ENCODE data around the gene DNAH1. TPM values are rescaled to one million over a fixed set of nuclear protein-coding genes. Genes with fewer than 3 reads are reported as not detected.
"Not testable (repeated sequence)": the region's sequence is repeated elsewhere in the genome, so short reads cannot be mapped to it uniquely, and the experiment has no call there.

DNAH1 gene
- total and polyA plus RNA-seq, 2 donors (not counting 1 experiment from before 2014, with no cell fraction given), result 47.2 to 59.2 TPM

- ChIA-PET POLR2A (interaction anchor here (0.7 kb wide), 1 partner anchor 109 kb away, joined by 5 read pairs; no protein-coding TSS in a partner anchor), CTCF (interaction anchor here (0.8 kb wide), 1 partner anchor 111 kb away, joined by 3 read pairs; no protein-coding TSS in a partner anchor)
- Mint-ChIP-seq H3K4me1 (no peaks in the 10 kb centered on the region), H3K9me3 (ENCODE audit: insufficient read depth) (no peaks in the 10 kb centered on the region), H3K27me3 (no peaks in the 10 kb centered on the region), H3K27ac (no peak overlapping the region), H3K4me3 (no peak overlapping the region)
- no peaks in the 10 kb centered on the region for H4K20me1 ChIP-seq (ENCODE audit: control insufficient read depth, insufficient read depth, low read length, poor library complexity, severe bottlenecking)
- intact Hi-C loops (cut with micrococcal nuclease), result no loop called here
- H3K4me1 ChIP-seq (ENCODE audit: control insufficient read depth in 2 of 2, insufficient read depth in 2 of 2, low read length in 2 of 2), result no peaks in the 10 kb centered on the region
- H3K36me3 ChIP-seq (replicated peaks in 1 of 2; ENCODE audit: control extremely low read depth in 1 of 2, control insufficient read depth in 1 of 2, extremely low read depth in 1 of 2, insufficient read depth in 2 of 2, low read length in 1 of 2), result peaks cover 1 to 16% of the 10 kb centered on the region in 2 experiments
- no peaks in the 10 kb centered on the region for H3K79me2 ChIP-seq (ENCODE audit: control insufficient read depth, insufficient read depth, low read length)
- no peak overlapping the region for H2AFZ ChIP-seq (ENCODE audit: insufficient read depth, low read depth, low read length, poor library complexity, severe bottlenecking)
- H3K27me3 ChIP-seq (replicated peaks in 1 of 4; ENCODE audit: control extremely low read depth in 1 of 4, control insufficient read depth in 3 of 4, insufficient read depth in 4 of 4, low read length in 3 of 4), result no peaks in the 10 kb centered on the region
- ATAC-seq (ENCODE audit: low read depth) (no peak), DNase-seq (no peak)
- no peak overlapping the region for H3K4me3 ChIP-seq (ENCODE audit: control extremely low read depth in 1 of 5, extremely low read depth in 1 of 5, insufficient read depth in 1 of 5, low read depth in 2 of 5, low read length in 4 of 5)
- no peak for TF ChIP-seq EZH2 (IDR thresholded peaks at IDR 0.05; ENCODE audit: borderline replicate concordance, insufficient read depth, low read depth, low read length, poor library complexity, severe bottlenecking)
- TF ChIP-seq, protein P1, sequence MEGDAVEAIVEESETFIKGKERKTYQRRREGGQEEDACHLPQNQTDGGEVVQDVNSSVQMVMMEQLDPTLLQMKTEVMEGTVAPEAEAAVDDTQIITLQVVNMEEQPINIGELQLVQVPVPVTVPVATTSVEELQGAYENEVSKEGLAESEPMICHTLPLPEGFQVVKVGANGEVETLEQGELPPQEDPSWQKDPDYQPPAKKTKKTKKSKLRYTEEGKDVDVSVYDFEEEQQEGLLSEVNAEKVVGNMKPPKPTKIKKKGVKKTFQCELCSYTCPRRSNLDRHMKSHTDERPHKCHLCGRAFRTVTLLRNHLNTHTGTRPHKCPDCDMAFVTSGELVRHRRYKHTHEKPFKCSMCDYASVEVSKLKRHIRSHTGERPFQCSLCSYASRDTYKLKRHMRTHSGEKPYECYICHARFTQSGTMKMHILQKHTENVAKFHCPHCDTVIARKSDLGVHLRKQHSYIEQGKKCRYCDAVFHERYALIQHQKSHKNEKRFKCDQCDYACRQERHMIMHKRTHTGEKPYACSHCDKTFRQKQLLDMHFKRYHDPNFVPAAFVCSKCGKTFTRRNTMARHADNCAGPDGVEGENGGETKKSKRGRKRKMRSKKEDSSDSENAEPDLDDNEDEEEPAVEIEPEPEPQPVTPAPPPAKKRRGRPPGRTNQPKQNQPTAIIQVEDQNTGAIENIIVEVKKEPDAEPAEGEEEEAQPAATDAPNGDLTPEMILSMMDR (IDR thresholded peaks at IDR 0.05), result no peak
- WGBS (ENCODE audit: insufficient coverage), result 89% methylated on average over 15 of the region's 15 CpGs
- no peak overlapping the region for H3K4me2 ChIP-seq (replicated peaks; ENCODE audit: low read depth, low read length, poor library complexity, severe bottlenecking)
- no peak overlapping the region for H3K9ac ChIP-seq (ENCODE audit: low read length)
- H3K9me3 ChIP-seq (ENCODE audit: control extremely low read depth in 1 of 3, control insufficient read depth in 2 of 3, insufficient read depth in 1 of 3, low read length in 2 of 3), result no peaks in the 10 kb centered on the region
- H3K27ac ChIP-seq (ENCODE audit: low read length in 2 of 2), result no peak overlapping the region
These were observed 15.8 kb downstream of the DNAH1 start for GRCh38 chr3:52331906-52332305.

- Histone ChIP-seq H3K79me2 (ENCODE audit: control insufficient read depth, insufficient read depth, low read length) (no peaks in the 10 kb centered on the region), H4K20me1 (ENCODE audit: control insufficient read depth, insufficient read depth, low read length, poor library complexity, severe bottlenecking) (no peaks in the 10 kb centered on the region), H3K4me3 (ENCODE audit: control extremely low read depth in 1 of 5, extremely low read depth in 1 of 5, insufficient read depth in 1 of 5, low read depth in 2 of 5, low read length in 4 of 5) (no peak overlapping the region), H3K4me2 (replicated peaks; ENCODE audit: low read depth, low read length, poor library complexity, severe bottlenecking) (no peak overlapping the region), H3K4me1 (ENCODE audit: control insufficient read depth in 2 of 2, insufficient read depth in 2 of 2, low read length in 2 of 2) (no peaks in the 10 kb centered on the region), H3K27ac (ENCODE audit: low read length in 2 of 2) (no peak overlapping the region), H3K9me3 (ENCODE audit: control extremely low read depth in 1 of 3, control insufficient read depth in 2 of 3, insufficient read depth in 1 of 3, low read length in 2 of 3) (no peaks in the 10 kb centered on the region), H3K27me3 (replicated peaks in 1 of 4; ENCODE audit: control extremely low read depth in 1 of 4, control insufficient read depth in 3 of 4, insufficient read depth in 4 of 4, low read length in 3 of 4) (no peaks in the 10 kb centered on the region), H3K36me3 (replicated peaks in 1 of 2; ENCODE audit: control extremely low read depth in 1 of 2, control insufficient read depth in 1 of 2, extremely low read depth in 1 of 2, insufficient read depth in 2 of 2, low read length in 1 of 2) (peaks cover 3 to 16% of the 10 kb centered on the region in 2 experiments), H2AFZ (ENCODE audit: insufficient read depth, low read depth, low read length, poor library complexity, severe bottlenecking) (no peak overlapping the region), H3K9ac (ENCODE audit: low read length) (no peak overlapping the region)
- H3K4me1 Mint-ChIP-seq, result no peaks in the 10 kb centered on the region
- no peak for TF ChIP-seq EZH2 (IDR thresholded peaks at IDR 0.05; ENCODE audit: borderline replicate concordance, insufficient read depth, low read depth, low read length, poor library complexity, severe bottlenecking)
- TF ChIP-seq, protein P1 (IDR thresholded peaks at IDR 0.05), result no peak
- intact Hi-C loops (cut with micrococcal nuclease), result no loop called here
- H3K27ac Mint-ChIP-seq, result no peak overlapping the region
- no CpG with 5 or more reads among the region's 4 CpGs for WGBS (ENCODE audit: insufficient coverage)
- no peak overlapping the region for H3K4me3 Mint-ChIP-seq
- DNase-seq, result no peak
- CTCF ChIA-PET, result interaction anchor here (2.0 to 9.5 kb wide), 3 partner anchors 41 to 112 kb away, joined by 5 to 352 read pairs (median 177); partner anchors contain the start of genes GLYCTK and TLR9
- H3K27me3 Mint-ChIP-seq, result no peaks in the 10 kb centered on the region
- H3K9me3 Mint-ChIP-seq (ENCODE audit: insufficient read depth), result no peaks in the 10 kb centered on the region
- no peak for ATAC-seq (ENCODE audit: low read depth)
- POLR2A ChIA-PET, result no interaction called here
These were observed 17.9 kb downstream of the DNAH1 start for GRCh38 chr3:52333869-52334557.

GRCh38 chr3:52338131-52338530, 22.0 kb downstream of the DNAH1 start:
- H3K9ac ChIP-seq (ENCODE audit: low read length); H4K20me1 ChIP-seq (ENCODE audit: control insufficient read depth, insufficient read depth, low read length, poor library complexity, severe bottlenecking); H3K27ac ChIP-seq (ENCODE audit: low read length in 2 of 2); H3K27me3 Mint-ChIP-seq; DNase-seq; H3K9me3 ChIP-seq (ENCODE audit: control extremely low read depth in 1 of 3, control insufficient read depth in 2 of 3, insufficient read depth in 1 of 3, low read length in 2 of 3); H3K36me3 ChIP-seq (replicated peaks in 1 of 2; ENCODE audit: control extremely low read depth in 1 of 2, control insufficient read depth in 1 of 2, extremely low read depth in 1 of 2, insufficient read depth in 2 of 2, low read length in 1 of 2); H3K4me2 ChIP-seq (replicated peaks; ENCODE audit: low read depth, low read length, poor library complexity, severe bottlenecking); H3K27ac Mint-ChIP-seq; H3K9me3 Mint-ChIP-seq (ENCODE audit: insufficient read depth); H3K4me1 ChIP-seq (ENCODE audit: control insufficient read depth in 2 of 2, insufficient read depth in 2 of 2, low read length in 2 of 2); ATAC-seq (ENCODE audit: low read depth); H3K4me3 ChIP-seq (ENCODE audit: control extremely low read depth in 1 of 5, extremely low read depth in 1 of 5, insufficient read depth in 1 of 5, low read depth in 2 of 5, low read length in 4 of 5); H3K4me1 Mint-ChIP-seq; H3K4me3 Mint-ChIP-seq; H2AFZ ChIP-seq (ENCODE audit: insufficient read depth, low read depth, low read length, poor library complexity, severe bottlenecking); H3K27me3 ChIP-seq (replicated peaks in 1 of 4; ENCODE audit: control extremely low read depth in 1 of 4, control insufficient read depth in 3 of 4, insufficient read depth in 4 of 4, low read length in 3 of 4): not testable (repeated sequence)
- CTCF ChIA-PET, result interaction anchor here (1.3 to 9.5 kb wide), 17 partner anchors 10 to 137 kb away, joined by 3 to 352 read pairs (median 8); partner anchors contain the start of genes GLYCTK, TLR9, TWF2 and WDR82
- intact Hi-C loops (cut with micrococcal nuclease), result loop anchor here (2.0 kb wide), 1 partner anchor 337 kb away; no protein-coding TSS in a partner anchor
- peaks cover 13% of the 10 kb centered on the region for H3K79me2 ChIP-seq (ENCODE audit: control insufficient read depth, insufficient read depth, low read length)
- POLR2A ChIA-PET, result interaction anchor here (1.8 kb wide), 1 partner anchor 113 kb away, joined by 5 read pairs; the partner anchor contains the start of gene TLR9
- 100% methylated on average over 2 of the region's 8 CpGs for WGBS (ENCODE audit: insufficient coverage)
